ENCODE results near the gene TNIP2.
"Not testable (repeated sequence)": the region's sequence is repeated elsewhere in the genome, so short reads cannot be mapped to it uniquely, and the experiment has no call there.

The TNIP2 gene

DNA sequence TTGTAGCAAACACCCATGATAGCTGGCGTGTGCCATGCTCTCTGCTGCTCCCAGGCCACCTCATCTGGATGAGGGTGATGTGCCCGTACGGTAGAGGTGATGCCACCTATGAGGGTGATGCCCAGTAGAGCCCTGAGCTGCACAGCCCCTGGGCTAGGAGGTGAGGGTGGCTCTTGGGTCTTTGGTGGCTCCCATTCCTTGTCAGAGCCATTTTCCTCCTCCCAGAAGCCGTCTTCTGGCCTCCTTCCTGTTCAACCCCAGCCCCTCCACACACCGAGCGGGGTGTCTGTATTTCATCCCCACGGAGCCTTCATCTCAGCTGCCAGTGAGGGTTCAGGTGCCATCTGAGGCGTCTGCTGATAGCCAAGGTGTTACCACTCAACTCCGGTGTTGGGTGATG lies 12.0 kb upstream of the TNIP2 start:
- DNase-seq (ENCODE audit: low spot score): no peak

DNA sequence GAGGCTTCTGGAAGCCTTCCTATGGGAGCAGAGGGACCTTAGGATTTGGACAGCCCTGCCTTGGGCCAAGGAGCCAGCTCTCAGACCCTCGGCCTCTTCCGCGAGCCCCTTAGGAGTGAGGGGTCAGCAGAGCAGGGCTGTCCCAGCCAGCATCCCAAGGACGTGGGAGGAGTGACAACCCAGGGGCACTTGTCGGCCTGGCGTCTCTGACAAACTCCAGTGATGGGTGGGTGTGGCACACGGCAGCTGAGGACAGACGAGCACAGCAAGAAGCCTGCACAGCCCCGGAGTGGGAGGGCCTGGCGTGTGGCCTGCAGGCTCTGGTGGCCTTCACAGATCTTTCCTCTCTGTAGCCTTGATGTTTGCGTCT lies 11.6 kb upstream of the TNIP2 start:
- no peak for DNase-seq (ENCODE audit: low spot score)

DNA sequence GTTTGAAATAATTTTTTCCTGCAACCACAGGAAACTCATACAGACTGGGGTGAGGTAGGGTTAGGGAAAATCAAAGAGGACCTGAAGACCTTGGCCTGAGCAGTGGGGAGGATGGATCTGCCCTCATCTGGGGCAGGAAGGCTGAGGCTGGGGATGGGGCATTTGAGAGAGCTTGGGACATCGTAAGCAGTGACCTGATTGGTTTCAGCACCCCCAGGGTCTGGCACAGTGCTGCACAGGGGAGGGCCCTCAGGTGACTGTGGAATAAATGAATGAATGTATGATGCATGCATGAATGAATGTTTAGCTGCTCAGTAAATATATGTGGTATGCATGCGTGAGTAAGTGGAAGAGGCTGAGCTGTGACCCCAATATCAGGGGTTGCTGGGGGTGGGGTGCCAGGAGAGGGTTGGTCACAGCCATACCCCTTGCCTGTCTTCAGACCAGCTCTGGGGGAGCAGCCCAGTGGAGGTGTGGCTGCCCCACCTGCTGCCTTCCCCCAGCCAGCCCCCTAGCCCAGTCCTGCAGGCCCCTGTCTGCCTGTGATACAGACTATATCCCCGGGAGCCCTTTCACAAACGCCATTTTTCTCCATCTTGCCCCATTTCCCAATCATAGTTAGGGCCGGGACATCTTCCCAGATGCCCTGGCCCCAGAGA lies 11.0 kb upstream of the TNIP2 start:
- no peak for DNase-seq (ENCODE audit: low spot score)

DNA sequence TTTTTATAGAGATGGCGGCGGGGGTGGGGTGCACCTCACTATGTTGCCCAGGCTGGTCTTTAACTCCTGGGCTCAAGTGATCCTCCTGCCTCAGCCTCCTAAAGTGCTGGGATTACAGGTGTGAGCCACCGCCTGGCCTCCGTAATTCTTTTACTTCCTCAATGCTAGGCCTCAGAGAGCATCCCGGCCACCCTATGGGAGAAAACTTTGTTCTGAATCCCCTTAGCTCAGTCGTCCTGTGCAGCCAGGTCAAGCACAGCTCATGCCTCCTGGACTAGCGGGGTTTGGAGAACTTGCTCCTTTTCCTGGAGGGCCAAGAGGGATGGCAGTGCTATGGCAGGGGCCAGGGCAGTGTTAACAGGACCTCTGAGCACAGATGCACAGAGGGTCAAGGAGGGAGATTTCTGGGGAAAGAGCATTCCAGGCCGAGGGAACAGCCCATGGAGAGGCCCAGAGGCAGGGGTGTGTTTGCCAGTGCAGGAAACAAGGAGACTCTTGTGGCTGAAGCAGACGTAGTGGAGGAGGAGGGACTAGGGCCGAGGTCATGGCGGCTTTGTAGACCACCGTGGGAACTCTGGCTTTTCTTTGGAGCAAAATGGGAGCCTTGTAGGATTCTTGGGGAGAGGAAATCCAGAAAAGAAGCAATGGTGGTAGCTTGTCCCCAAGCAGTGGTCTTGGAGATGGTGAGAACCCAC lies 9.8 kb upstream of the TNIP2 start:
- no peak for DNase-seq (ENCODE audit: low spot score)

DNA sequence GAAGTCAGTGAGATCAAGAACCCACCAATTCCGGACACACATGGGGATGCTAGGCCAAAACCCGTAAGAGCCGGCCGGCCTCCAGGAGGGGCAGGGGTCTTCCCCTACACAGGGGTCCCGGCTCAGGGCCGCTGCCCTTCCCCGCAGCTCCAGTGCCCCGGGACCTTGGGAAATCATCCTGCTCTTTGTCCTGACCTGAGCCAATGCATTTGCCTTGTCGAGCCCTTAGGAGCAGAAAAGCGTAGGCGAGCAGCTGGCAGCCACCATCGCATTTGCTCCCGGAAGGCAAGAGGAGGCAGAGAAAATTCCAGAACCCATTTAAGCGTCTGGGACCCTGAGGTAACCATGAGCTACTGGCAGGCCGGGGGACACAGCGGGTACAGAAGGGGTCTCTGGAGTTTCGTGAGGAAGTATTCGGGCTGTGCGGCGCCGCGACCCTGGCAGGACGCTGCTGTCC lies 7.4 kb upstream of the TNIP2 start:
- no peak for DNase-seq (ENCODE audit: low spot score)

DNA sequence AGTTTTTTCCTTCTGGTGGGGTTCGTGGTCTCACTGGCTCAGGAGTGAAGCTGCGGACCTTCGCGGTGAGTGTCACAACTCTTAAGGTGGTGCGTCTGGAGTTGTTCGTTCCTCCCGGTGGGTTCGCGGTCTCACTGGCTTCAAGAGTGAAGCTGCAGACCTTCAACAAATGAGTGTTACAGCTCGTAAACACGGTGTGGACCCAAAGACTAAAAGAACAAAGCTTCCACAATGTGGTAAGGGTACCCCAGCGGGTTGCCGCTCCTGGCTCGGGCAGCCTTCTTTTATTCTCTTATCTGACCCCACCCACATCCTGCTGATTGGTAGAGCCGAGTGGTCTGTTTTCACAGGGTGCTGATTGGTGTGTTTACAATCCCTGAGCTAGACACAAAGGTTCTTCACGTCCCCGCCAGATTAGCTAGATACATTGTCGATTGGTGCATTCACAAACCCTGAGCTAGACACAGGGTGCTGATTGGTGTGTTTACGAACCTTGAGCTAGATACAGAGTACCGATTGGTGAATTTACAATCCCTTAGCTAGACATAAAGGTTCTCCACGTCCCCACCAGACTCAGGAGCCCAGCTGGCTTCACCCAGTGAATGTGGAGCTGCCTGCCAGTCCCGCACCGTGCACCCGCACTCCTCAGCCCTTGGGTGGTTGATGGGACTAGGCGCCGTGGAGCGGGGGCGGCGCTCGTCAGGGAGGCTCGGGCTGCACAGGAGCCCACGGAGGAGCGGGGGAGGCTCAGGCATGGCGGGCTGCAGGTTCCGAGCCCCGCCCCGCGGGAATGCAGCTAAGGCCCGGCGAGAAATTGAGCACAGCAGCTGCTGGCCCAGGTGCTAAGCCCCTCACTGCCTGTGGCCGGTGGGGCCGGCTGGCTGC lies 6.6 kb upstream of the TNIP2 start:
- not testable (repeated sequence) for DNase-seq (ENCODE audit: low spot score)

DNA sequence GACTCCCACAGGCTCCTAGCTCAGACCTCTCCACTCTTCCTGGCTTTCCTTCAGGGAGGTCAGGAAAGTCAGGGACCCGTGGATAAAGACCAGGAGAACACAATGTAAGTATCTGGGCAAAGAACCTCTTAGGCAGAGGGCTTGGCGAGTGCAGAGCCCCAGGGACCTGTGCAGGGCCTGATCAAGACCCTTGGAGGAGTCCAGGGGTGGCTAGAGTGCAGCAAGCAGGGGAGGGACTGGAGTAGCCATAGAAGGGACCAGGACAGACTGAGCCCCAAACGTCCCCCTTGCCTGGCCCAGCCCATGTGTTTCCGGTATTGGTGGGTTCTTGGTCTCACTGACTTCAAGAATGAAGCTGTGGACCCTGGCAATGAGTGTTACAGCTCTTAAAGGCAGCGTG lies 5.9 kb upstream of the TNIP2 start:
- DNase-seq (ENCODE audit: low spot score): no peak

DNA sequence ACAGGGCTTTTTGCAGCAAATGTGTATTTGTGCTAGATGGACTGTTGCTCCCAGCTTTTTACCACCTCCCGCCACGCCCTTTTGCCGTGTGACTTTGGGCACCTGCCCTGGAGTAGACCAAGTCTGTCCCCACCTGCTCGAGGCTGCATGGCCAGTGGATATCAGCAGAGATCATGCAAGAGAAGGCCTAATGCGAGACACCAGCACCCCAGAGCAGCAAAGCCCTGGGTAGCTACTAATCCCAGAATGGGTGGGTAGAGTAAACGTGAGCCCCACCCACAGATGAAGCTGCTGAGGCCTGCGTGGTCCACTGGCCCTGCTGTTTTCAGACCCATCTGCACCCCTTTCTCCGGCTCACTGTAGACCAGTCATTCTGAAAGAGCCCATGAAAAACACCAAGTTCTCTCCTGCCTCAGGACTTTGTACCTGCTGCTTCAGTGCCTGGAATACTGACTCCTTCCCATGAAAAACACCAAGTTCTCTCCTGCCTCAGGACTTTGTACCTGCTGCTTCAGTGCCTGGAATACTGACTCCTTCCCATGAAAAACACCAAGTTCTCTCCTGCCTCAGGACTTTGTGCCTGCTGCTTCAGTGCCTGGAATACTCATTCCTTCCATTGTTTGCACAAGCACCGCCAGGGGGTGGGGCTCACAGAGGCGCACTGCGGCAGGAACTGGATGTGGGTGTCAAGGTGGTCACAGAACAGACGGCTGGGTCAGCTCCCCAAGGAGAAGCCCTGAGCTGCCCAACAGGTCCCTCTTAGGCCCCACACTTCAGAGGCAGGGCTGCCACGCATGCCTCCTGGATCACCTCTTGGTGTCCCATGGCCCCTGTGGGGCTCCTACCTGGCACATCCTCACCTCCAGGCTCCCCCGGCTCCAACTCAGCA lies 5.1 kb upstream of the TNIP2 start:
- DNase-seq (ENCODE audit: low spot score): no peak

DNA sequence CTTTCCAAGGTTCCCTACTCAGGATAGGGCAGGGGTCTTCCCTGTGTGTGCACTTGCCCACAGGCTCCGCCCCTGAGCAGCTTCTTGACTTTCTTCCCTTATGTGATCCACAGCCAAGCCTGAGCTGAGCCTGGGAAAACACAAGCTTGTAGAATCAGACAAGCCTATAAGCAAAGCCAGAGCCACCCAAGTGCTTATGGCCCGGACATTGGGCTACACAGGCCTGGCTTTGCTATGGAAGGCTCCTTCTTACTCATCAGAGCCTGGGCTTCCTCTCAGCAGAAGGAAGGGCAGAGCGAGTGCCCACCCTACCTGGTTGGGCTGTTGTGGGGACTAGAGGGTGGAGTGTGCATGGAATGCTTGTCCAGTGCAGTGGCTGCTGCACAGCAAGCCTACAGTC lies 1.3 kb upstream of the TNIP2 start:
- no peak for DNase-seq (ENCODE audit: low spot score)

DNA sequence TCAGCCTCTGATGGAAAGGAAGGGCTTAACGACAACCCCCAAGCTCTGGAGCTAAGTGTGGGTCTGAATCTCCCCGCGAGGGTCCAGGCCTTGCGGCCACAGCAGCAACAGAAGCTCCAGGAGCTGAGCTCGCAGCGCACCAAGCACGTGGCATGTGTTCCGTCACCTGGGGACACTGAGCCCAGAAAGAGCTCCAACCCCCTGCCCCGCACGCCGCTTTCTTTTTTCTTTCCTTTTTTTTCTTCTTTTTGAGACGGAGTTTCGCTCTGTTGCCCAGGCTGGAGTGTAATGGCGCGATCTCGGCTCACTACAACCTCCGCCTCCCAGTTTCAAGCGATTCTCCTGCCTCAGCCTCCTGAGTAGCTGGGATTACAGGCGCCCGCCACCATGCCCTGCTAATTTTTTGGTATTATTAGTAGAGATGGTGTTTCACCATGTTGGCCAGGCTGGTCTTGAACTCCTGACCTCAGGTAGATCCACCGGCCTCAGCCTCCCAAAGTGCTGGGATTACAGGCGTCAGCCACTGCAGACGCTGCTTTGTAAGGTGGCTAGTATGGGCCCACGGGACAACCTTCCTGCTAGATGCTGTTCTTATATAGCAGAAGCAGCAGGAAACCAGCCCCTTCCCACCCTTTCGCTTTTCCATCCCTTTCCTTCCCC lies 685 bp upstream of the TNIP2 start:
- DNase-seq (ENCODE audit: low spot score): no peak

DNA sequence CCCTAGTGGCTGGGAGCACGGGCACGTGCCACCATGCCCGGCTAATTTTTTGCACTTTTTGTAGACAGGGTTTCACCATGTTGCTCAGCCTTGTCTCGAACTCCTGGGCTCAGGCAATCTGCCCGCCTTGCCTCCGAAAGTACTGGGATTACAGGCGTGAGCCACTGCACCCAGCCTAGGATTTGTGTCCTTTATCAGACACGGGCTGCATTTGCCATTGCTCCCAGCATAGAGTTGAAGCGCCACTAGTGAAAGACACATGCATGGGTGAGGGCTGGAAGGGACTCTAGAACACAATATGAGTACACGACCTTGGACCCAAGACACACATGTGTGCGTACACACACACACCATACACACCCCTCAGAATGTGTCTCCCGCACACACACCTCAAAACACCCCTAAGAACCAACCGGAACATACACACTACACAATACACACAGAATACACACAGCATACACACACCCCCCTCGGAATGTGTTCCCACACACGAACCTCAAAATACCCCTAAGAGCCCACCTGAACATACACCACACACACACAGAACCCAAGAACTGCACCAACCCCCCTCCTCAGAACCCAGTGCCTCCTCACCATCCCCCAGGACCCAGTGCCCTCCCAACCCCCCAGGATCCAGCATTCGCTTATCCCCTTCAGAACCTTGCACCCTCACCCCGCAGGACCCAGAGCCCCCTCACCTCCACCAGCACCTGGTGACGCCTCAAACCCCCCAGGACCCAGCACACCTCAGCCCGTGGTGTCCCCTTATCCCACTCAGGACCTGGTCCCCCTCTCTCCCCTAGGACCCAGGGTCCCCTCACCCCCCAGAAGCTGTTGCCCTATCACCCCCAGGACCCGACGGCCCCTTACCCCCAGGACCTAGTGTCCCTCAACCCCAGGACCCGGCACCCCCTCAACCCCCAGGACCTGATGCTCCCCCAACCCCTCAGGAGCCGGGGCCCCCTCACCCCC lies 1.0 kb downstream of the TNIP2 start:
- no peak for DNase-seq (ENCODE audit: low spot score)

DNA sequence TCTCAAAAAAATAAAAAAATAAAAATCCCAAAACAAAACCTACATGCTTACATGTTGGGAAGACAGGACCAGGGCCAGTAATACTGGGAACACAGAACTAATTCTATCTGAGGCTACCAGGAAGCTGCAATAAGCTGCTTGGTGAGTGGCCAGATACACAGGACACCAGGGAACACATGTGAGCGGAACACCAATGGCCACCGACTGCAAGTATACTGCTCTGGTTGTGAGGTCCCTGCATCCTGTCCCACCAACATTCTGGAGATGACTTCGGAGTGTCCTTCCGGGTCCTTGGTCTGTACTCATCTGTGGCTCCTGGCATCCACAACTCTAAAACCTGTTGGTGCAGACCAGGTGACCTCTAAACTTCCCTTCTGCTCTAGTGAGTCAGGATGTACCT lies 2.7 kb downstream of the TNIP2 start:
- DNase-seq (ENCODE audit: low spot score): no peak

DNA sequence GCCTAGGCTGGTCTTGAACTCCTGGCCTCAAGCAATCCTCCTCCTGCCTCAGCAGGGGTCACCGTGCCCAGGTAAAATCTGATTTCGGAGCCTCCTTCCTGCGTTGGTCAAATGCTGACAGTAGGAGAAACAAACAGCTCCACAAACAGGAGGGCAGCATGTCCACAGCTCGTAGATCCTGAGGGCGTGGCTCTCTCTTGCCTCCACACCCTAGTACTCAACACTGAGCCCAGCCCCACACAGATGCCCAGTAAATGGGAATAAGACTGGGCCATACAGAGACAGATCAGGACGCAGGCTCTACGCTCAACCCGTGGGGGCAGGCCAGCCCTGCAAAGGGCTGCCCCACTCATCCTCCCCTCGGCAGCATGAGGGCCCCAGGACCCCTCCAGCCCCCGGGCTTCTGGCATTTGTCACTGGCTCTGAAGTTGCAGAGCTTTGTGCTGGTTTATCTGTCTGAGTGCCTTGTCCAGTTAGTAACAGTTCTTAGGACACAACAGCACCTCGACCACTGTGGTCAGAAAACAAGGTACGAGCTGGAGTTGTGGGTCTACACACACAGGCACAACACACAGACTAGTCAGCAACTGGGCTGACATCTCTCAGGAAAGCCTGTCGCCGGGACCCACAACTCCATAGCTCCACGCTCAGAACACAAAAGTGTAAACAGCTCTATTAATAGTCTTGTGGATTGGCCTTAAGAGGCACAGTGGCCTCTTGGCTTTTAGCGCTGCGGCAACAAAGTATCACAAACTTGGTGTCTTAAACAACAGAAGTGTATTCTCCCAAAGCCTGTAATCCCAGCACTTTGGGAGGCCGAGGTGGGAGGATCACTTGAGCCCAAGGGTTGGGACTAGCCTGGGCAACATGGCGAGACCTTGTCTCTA lies 5.2 kb downstream of the TNIP2 start:
- DNase-seq (ENCODE audit: low spot score): no peak

DNA sequence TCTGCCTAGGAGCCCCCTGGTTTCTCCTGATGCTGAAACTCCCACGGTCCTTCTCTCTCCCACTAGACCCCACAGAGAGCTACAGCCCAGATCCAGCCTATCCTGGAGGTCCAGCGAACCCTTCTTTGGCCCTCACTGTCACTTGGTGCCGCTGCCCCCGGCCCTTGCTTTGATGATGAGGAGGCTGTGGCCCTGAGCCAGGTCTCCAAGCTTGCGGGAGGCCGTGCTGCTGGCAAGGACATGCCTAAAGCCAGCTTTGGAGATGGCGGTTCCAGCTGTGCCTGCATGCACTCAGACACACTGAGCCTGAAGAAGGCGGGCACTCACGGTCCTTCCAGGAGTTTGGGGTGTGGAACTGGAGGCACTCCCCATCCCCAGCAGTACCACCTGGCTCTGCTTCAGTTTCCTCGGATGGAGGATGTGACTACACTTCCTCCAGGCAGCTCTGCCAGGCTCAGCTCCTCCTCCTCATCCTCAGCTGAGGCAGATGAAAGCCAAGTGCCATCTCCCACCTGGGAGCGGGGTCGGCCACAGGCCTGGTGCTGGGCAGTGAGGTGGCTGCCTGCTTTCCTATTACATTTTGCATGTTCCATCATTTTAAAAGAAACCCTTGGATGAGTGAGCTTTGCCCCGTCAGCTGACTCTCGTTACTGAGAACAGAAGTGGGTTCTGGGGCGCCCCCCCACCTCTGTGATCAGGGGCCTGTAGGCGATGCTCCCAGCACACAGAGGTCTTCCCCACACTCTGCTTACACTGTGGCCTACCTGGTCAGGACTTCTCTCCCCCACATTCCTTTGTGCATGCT lies 9.0 kb downstream of the TNIP2 start:
- DNase-seq (ENCODE audit: low spot score): no peak

DNA sequence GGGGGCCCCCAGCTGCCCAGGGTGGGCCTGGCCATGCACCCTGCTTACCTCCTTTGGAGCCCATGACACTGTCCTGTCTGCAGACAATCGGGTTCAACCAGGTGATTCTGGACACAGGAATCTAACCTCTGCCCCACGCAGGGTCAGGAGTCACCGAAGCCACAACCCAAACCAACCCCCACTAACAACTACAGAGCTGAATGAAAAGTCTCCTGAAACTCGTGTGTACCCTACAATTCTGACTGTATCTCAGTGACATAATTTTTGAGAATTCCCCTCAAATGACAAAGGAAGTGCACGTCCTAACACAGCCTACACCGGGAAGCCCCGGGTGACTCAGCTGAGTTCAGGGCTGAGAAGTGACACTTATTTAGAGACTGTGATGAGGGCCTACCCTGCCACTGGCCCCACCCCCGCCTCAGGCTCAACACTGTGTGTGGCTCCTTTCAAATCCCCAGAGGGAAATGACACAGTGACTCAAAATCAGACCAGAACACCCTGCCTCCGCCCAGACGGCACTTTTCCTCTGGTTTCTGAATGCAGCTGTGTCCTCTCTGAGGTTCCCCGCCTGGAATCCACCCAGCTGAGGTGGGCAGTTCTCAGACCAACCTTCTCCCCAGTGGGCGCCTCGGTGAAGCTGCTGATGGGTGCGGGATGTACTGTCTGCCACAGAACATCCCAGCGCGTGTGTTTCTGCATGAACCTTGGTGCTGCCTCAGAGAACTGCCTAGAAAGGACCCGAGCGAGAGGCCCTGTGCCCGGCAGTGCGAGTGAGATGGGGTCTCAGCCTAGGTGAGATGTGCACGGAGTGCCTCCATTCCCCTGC lies 9.9 kb downstream of the TNIP2 start:
- no peak for DNase-seq (ENCODE audit: low spot score)

DNA sequence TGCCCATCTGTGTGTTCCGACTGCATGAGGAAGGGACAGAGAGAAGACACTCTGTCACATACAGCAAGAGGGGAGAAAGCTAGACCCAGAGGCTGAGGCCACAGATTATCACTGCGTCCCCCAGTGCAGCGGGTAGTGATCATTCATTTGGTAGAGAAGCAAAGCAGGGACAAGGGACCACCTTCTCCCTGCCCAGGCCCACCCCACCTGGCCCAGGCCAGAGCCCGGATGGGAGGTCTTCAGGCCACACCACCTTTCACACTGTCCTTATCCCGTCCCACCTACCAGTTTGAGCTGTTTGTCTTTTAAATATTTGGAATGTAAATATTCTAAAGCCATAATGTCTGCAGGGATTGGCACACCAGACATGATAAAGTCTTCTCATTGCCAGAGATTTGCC lies 10.6 kb downstream of the TNIP2 start:
- no peak for DNase-seq (ENCODE audit: low spot score)

DNA sequence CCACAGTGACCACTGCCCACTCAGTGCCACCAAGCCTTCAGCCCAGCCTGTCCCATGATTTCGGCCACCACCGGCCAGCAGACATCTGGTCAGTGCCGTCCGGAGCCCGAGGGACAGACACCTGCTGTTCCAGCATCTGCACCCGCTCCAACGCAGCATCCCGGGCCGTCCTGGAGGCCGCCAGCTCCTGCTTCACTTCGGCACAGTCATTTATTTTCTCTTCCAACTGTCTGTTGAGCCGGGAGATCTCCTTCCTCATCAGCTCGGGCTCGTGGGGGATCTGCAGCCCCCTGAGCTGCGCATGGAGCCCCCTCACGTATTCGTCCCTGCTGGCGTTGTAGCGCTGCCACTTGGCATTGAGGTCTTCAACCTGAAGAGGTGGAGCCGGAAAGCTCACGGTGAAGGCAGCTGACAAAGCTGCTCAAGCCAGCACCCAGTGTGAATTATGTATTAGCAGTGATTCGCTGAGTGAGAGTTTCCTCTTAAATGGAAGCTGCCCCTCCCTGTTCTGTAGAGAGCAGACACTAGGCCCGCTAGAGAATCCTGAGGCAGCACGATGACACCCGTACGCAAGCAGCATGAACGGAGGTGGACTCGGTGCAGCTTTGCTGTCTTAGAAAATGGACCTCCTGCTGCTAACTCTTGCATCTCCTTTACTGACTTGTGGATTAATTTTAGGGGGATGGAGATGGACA lies 11.4 kb downstream of the TNIP2 start:
- DNase-seq (ENCODE audit: low spot score): no peak
